GM12878 (cell line): ENCODE measurements around the gene PTRH2.

ENCODE experiments used
- BACH1 ChIP-seq: fragments of 450-650 bp; IDR thresholded peaks from 2 replicates; pipeline ENCODE4 v1.6.1; 2017; ENCODE audit warnings: mild to moderate bottlenecking, borderline replicate concordance
- CTCF ChIP-seq, 3 experiments: IDR thresholded peaks in 2 of 3; conservative IDR thresholded peaks in 1 of 3; 2 replicates each; pipeline ENCODE4 v1.5.1; 2011; ENCODE audit warnings: low read depth in 3 of 3, low read length in 3 of 3, mild to moderate bottlenecking in 3 of 3, control low read depth in 2 of 3, moderate library complexity in 2 of 3, inconsistent platforms in 1 of 3, mixed read lengths in 1 of 3; ENCODE audit not compliant: control insufficient read depth in 2 of 3, insufficient read depth in 1 of 3; ENCODE audit errors: extremely low read depth in 1 of 3
- EP300 ChIP-seq, 2 experiments: fragments of 150-350 bp in 1 of 2; IDR thresholded peaks; 2 replicates each; pipeline ENCODE4 v1.6.1; 2011 to 2012; ENCODE audit warnings: low read depth in 2 of 2, low read length in 2 of 2, borderline replicate concordance in 1 of 2, improper control_type of control experiment in 1 of 2, inconsistent platforms in 1 of 2; ENCODE audit not compliant: control insufficient read depth in 1 of 2
- EZH2 ChIP-seq: IDR thresholded peaks from 2 replicates; pipeline ENCODE4 v1.6.1; 2012; ENCODE audit warnings: low read depth, mild to moderate bottlenecking, control low read depth, inconsistent platforms, low read length, borderline replicate concordance; ENCODE audit not compliant: control insufficient read depth
- POLR2A ChIP-seq: IDR thresholded peaks from 2 replicates; pipeline ENCODE4 v1.6.1; 2011; ENCODE audit warnings: low read depth, mild to moderate bottlenecking, low read length
- RBBP5 ChIP-seq: fragments of 200-600 bp; sonication (generic); conservative IDR thresholded peaks from 2 replicates; pipeline ENCODE4 v1.6.1; 2016
- ZNF24 ChIP-seq: fragments of 450-650 bp; IDR thresholded peaks from 2 replicates; pipeline ENCODE4 v1.6.1; 2017; ENCODE audit warnings: antibody characterized with exemption, mild to moderate bottlenecking
- ZNF592 ChIP-seq: fragments of 450-650 bp; IDR thresholded peaks from 2 replicates; pipeline ENCODE4 v1.6.1; 2017; ENCODE audit warnings: mild to moderate bottlenecking, moderate library complexity

- TF ChIP-seq EP300 (IDR thresholded peaks at IDR 0.05; ENCODE audit: borderline replicate concordance in 1 of 2, control insufficient read depth in 1 of 2, low read depth in 2 of 2, low read length in 2 of 2) = no peak
- TF ChIP-seq CTCF (IDR thresholded peaks at IDR 0.05 in 2 of 3, conservative IDR thresholded peaks at IDR 0.05 in 1 of 3; ENCODE audit: control insufficient read depth in 2 of 3, extremely low read depth in 1 of 3, insufficient read depth in 1 of 3, low read depth in 3 of 3, low read length in 3 of 3) = no peak
- no peak for TF ChIP-seq BACH1
- no peak for TF ChIP-seq ZNF592
- TF ChIP-seq POLR2A = no peak
- no peak for TF ChIP-seq EZH2
- no peak for TF ChIP-seq ZNF24
- no peak for TF ChIP-seq RBBP5
These were observed 9.1 kb downstream of the PTRH2 start for GRCh38 chr17:59698143-59698542.
